ENCODE data around the gene ALPP. TPM values are rescaled to one million over a fixed set of nuclear protein-coding genes. Genes with fewer than 3 reads are reported as not detected.

The ALPP gene
- total RNA-seq, 2 experiments from 2014 or later = not detected

- no peaks in the 10 kb centered on the region for H4K20me1 ChIP-seq (ENCODE audit: insufficient read depth, low read length)
- H3K9me3 ChIP-seq (ENCODE audit: low read length) = no peaks in the 10 kb centered on the region
- no peaks in the 10 kb centered on the region for H3K4me1 ChIP-seq (ENCODE audit: insufficient read depth, low read length, poor library complexity, severe bottlenecking)
- no peaks in the 10 kb centered on the region for H3K9me2 ChIP-seq (ENCODE audit: insufficient read depth, low read length)
- H2AFZ ChIP-seq (ENCODE audit: low read length) = no peak overlapping the region
- H3K27ac ChIP-seq (ENCODE audit: low read depth, low read length, poor library complexity, severe bottlenecking) = no peak overlapping the region
- no peak overlapping the region for H3K4me2 ChIP-seq (ENCODE audit: low read length)
- no peak overlapping the region for H3K4me3 ChIP-seq (ENCODE audit: low read depth, low read length, poor library complexity, severe bottlenecking)
- H3K79me2 ChIP-seq (ENCODE audit: insufficient read depth, low read depth, low read length) = no peaks in the 10 kb centered on the region
- H3K36me3 ChIP-seq (ENCODE audit: insufficient read depth, low read length) = no peaks in the 10 kb centered on the region
- no peak for DNase-seq (ENCODE audit: low spot score)
- ChIA-PET POLR2A (no interaction called here), CTCF (ENCODE audit: unreplicated experiment) (no interaction called here)
- BruUV-seq (replicated peaks) = no TSS peak
- intact Hi-C loops (cut with micrococcal nuclease; ENCODE audit: unreplicated experiment) = no loop called here
- no peak for TF ChIP-seq CTCF (conservative IDR thresholded peaks at IDR 0.05; ENCODE audit: low read length)
- no peak for TF ChIP-seq EZH2phosphoT487 (IDR thresholded peaks at IDR 0.05; ENCODE audit: borderline replicate concordance, low read depth, low read length)
These were observed 29.6 kb upstream of the ALPP start for GRCh38 chr2:232348936-232349335.

- no peak overlapping the region for H3K27ac ChIP-seq (ENCODE audit: low read depth, low read length, poor library complexity, severe bottlenecking)
- POLR2A ChIA-PET = no interaction called here
- no TSS peak for BruUV-seq (replicated peaks)
These were observed 29.0 kb upstream of the ALPP start for GRCh38 chr2:232349546-232349945.

More at GRCh38 chr2:232349546-232349945, 29.0 kb upstream of the ALPP start:
- Histone ChIP-seq H3K36me3 (ENCODE audit: insufficient read depth, low read length) (no peaks in the 10 kb centered on the region), H3K9me2 (ENCODE audit: insufficient read depth, low read length) (no peaks in the 10 kb centered on the region), H3K79me2 (ENCODE audit: insufficient read depth, low read depth, low read length) (no peaks in the 10 kb centered on the region), H2AFZ (ENCODE audit: low read length) (no peak overlapping the region), H4K20me1 (ENCODE audit: insufficient read depth, low read length) (no peaks in the 10 kb centered on the region), H3K4me3 (ENCODE audit: low read depth, low read length, poor library complexity, severe bottlenecking) (no peak overlapping the region), H3K4me1 (ENCODE audit: insufficient read depth, low read length, poor library complexity, severe bottlenecking) (no peaks in the 10 kb centered on the region), H3K9me3 (ENCODE audit: low read length) (no peaks in the 10 kb centered on the region), H3K4me2 (ENCODE audit: low read length) (no peak overlapping the region)
- intact Hi-C loops (cut with micrococcal nuclease; ENCODE audit: unreplicated experiment) = no loop called here
- CTCF ChIA-PET (ENCODE audit: unreplicated experiment) = interaction anchor here (0.5 kb wide), 1 partner anchor 1444 kb away, joined by 3 read pairs; no protein-coding TSS in a partner anchor
- DNase-seq (ENCODE audit: low spot score) = no peak
- TF ChIP-seq EZH2phosphoT487 (IDR thresholded peaks at IDR 0.05; ENCODE audit: borderline replicate concordance, low read depth, low read length) (no peak), CTCF (conservative IDR thresholded peaks at IDR 0.05; ENCODE audit: low read length) (no peak)
